Left renal pelvis (tissue), 4 donors: Measurements from ENCODE around the gene GRID2IP. TPM values are rescaled to one million over a fixed set of nuclear protein-coding genes. Genes with fewer than 3 reads are reported as not detected.
A peak's percentile ranks its signal among the peaks of the same experiment; 100 is the strongest.

Source experiments
- DNase-seq, 4 donors: peaks; one replicate each; pipeline ENCODE4 v3.0.0-alpha.2; 2013; ENCODE audit warnings: low read depth in 4 of 4, low spot score in 3 of 4
- polyA plus RNA-seq, 4 donors: library from polyadenylated mRNA; unstranded; fragments of 120-200 nt; gene quantifications; one replicate each; pipeline ENCODE4 v1.2.1, GENCODE V29; 2013; ENCODE audit not compliant: insufficient read length in 4 of 4

The GRID2IP gene
- polyA plus RNA-seq, 4 donors: 0.16 to 1.2 (median 0.67) TPM

DNA sequence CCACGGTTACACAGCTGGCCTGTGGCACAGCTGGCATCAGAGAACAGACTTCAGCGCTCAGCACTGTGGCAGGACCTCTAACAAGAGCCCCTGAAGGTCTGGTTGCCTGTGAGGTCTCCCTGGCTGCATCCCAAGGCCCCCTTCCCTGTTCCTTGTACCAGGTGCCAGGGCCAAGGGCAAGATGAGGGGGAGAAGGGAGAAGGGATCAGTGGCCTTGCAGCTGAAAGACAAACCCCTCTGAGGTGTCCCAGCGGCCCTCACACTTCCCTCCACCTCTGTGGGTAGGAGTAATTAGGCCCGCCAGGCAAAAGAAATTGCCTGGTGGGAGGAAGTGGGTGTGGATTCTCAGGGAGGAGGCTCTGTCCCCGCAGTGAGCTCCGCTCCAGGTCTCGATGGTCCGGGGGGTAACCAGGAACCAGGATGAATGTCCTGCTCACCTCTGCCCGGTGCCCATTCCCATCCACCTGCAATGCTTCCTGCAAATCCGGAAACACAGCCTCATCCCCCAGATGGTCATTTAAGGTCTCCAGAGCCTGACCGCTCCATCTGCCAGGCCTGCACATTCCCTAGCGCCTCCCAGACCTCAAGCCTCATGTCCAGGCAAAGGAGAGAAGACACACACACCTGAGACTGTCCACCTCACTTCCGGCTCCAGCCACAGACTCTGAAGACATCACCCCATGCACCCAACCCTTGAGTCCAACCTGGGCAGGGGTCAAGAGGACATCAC, 22.7 kb downstream of the GRID2IP start:
- DNase-seq: no peak

DNA sequence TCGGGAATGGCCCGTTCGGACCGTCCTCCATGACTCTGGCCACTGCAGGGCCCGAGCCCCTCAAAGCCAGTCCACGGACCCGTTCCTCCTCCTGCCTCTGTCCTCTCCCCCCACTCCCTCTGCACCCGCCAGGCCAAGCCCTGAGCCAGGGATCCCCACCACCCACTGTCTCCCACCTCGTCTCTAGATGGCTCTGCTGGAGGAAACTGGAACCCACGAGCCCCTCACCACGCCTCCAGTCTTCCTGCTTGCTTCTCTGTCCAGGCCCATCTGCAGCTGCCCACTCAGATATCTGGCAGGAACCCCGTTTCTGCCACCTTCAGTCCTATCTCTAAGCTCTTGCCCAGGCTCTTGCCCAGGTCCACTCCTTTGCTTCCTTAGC, 24.3 kb downstream of the GRID2IP start:
- no peak for DNase-seq

DNA sequence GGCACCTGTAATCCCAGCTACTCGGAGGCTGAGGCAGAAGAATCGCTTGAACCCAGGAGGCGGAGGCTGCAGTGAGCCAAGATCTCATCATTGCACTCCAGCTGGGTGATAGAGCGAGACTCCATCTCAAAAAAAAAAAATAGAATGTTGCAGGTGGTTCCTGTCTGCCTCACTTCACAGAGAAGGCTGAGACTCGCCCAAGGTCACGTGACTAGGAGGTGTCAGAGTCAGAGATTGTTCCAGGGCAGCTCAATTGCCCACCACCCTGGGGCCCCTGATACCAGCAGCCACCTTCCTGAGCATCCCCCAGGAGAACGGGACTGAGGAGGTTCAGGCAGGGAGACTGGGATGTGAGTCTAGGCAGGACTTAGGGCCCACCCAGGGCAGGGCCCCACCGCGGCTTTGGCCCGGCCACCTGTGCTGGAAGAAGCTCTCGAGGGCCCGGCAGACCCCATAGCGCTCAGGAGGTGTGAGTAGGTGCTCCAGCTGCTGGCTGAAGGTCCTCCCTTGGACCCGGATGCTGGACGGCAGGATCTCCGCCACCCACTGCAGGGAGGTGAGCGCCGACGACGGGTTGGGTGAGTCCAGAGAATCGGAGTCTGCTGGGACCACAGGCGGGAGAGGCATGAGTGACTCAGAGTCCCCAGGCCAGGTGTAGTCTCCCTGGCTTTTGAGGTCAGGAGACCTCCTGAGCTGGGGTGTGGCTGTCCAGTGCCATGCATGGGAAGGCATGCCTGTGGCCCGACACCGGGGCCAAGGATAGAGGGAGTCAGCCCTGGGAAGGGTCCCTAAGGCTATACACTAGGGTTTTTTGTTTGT, 30.9 kb downstream of the GRID2IP start:
- no peak for DNase-seq

DNA sequence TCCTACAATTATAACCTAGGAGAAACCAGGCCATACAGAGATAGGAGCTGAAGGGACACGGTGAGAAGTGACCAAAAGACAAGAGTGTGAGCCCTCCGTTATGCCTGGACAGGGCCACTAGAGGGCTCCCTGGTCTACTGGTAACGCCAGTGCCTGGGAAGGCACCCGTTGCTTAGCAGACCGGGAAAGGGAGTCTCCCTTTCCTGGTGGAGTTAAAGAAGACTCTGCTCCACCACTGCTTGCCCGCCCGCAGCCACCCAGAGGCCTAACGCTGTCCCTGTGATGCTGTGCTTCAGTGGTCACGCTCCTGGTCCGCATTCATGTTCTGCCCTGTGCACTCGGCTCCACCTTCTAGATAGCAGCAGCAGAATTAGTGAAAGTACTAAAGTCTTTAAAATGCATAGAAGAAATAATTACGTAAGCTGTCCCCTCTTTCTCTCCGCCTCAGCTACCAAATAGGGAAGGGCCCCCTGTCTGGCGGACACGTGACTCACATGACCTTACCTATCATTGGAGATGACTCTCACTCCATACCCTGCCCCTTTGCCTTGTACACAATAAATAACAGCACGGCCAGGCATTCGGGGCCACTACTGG, 34.8 kb downstream of the GRID2IP start:
- DNase-seq: peak; percentile 55 to 77 (median 66)

DNA sequence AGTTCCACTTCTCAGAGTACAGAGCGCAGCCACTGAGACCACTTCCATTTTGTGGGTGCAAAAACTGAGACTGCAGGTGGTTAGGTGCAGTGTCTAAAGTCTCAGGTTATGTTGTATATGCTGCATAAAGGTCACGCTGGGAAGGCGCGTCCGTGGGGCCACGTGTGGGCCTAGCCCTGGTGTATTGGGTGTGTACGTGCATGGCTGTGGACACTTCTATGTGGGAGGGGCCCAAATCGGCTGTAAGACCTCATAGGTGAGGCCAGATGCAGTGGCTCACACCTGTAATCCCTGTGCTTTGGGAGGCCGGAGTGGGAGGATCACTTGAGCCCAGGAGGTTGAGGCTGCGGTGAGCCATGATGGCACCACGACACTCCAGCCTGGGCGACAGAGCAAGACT, 37.7 kb downstream of the GRID2IP start:
- DNase-seq: no peak

DNA sequence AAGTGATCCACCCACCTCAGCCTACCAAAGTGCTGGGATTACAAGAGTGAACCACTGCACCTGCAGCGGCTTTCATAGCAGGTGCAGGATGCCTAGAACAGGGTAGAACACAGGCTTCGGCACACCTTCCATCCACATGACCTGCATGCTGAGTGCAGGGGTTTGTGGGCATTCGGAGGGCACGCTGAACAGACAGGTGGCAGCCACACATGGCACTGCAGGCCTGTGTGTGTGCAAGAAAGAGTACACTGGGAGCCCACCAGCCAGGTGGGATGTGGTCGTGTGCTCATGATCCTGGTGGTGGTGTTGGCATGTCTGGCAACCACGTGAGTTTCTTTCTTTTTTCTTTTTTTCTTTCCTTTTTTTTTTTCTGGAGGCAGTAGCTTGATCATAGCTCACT, 38.4 kb downstream of the GRID2IP start:
- no peak for DNase-seq

DNA sequence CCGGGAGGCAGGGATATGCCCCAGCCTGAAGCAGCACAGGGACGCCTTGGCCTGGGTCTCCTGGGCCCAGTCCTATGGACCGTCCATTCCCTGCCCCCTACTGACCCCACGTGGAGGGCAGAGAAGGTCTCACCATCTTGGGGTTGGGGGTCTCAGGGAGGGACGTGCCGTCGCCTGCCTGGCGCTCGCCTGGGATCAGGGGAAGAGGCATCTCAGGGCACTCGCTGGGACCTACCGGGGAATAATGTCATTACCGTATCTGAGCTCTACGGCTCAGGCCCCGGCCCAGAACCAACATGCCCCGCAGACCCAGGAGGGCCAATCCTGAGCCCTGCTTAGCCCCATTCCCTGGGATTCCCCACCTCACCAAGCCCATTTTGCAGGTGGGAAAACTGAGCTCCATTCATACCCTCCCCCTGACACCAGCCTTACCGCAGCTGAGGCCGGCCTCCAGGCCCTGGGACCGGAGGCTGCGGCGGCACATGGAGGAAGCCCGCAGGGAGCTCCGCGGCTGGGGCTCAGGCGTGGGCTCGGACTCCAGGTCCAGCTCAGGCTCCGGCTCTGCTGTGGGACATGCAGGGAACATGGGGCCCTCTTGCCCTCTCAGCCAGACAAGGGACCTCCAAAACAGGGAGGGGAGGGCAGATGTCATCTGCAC, 40.7 kb downstream of the GRID2IP start:
- DNase-seq: no peak

DNA sequence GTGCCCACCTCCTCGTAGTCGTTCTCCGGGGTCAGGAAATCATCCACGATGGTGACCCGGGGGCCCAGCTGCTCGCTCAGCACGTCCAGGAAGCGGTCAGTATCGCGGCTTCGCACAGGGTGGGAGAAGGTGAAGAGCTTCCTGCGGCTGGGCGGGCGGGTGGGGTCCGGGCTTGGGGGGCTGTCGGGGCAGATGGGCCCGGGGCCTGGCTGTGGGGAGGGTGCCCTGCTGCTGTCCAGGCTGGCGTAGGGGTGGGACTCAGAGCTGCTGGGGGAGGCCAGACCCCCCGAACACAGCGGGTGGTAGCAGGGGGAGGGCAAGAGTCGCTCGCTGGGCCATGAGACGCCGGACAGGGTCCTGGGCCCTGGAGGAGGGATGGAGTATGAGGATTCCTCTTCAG, 42.3 kb downstream of the GRID2IP start:
- no peak for DNase-seq

DNA sequence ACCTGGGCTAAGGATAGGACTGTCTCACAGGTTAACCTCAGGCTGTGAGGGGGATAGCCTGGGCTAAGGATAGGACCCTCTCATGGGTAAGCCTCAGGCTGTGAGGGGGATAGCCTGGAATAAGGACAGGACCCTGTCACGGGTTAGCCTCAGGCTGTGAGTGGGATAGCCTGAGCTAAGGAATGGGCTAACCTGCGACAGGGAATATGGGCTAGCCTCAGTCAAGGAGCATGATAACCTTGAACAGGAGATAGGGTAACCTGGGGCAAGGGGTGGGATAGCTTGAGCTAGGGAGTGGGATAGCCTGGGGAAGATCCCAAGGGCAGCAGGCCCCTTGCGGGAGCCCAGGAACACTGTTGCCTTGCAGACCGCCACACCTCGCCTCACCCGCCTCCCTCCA, 42.7 kb downstream of the GRID2IP start:
- no peak for DNase-seq

DNA sequence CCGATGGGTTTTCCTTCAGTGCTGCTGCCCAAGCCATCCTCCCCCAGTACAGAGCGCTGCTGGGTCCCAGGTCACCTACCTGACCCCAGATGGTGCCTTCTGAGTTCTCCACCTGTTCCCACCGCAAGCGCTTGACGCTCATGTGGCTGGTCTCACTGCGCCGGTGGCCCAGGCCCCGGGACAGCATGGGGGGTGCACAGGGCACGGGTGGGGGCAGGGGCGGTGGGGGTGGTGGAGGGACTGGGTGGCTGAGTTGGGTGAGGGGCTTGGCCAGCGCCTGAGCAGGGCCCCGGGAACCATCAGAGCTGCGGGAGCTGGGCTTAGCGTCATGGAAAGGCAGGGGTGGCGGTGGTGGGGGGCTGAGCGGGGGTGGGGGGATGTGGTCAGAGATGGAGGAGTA, 43.4 kb downstream of the GRID2IP start:
- DNase-seq: no peak

DNA sequence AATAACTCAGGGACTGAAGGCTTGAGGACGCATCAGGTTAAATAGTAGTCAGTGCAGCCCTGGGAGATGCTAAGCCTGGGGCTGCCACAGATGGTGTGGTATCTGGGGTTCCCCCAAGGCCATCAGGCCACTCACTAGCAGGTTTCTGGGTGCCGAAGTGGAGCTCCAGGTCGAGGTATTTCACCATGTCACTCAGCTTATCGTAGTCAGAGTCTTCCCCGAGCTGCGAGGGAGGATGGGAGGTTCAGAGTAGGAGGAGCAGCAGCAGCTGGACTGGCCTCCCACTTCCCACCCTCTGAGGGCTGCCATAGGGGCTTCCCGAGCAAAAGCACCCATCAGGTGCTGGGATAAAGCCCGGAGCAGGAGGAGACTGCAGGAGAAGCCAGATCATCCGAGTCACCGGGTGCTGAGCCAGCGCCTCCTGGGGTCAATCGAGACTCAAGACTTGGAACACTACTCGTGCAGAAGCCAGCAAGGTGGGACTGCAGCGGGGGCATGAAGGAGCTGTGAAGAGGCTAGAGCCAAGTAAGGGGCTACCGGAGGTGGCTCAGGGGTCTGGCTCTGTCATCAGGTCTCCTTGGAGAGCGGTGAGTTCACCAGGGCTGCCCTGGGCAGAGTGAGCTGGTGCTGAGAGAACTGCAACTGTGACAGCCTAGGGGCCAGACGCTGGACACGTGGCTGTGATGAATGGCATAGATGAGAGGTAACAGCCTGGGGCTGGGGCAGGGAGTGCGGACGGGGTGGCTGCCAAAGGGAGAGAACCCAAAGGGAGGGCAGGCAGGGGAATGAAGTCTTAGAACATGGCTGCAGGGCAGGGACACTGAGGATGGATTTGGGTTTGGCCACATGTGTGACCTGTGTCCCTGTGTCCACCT, 45.3 kb downstream of the GRID2IP start:
- no peak for DNase-seq

DNA sequence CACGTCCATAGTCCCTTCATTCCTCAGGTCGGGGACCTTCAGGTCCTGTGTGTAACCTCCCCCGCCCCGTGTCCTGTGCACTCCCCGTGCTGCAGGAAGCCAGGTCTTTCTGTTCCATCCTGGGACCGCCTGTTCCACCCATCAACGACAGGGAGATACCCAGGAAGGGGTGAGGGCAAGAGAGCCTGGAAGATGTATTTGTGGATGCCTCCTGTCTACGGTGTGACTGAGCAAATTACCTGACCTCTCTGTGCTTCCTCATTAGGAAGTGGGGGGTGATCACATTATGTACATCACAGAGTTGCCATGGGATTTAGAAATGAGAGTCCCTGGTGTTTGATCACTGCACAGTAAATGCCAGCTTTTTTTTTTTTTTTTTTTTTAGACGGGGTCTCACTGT, 46.3 kb downstream of the GRID2IP start:
- no peak for DNase-seq

DNA sequence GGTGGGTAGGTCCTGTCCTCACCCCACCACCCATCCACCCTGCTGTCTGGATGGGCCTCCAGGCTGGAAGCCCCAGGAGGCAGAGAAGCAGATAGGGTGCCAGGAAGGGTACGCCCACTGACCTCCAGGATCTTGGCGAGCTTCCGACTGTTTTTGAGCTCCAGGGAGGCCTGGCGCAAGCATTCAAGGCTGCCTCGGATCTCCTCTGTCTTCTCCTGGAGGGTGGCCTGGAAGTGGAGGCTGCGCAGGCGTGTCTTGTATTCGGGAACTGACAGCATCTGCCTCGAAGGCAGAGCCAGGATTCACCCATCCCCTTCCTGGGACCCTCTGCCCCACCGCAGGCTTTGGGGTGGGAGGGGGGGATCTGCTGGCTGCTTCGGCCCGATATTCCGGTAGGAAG, 48.4 kb downstream of the GRID2IP start:
- DNase-seq: no peak

DNA sequence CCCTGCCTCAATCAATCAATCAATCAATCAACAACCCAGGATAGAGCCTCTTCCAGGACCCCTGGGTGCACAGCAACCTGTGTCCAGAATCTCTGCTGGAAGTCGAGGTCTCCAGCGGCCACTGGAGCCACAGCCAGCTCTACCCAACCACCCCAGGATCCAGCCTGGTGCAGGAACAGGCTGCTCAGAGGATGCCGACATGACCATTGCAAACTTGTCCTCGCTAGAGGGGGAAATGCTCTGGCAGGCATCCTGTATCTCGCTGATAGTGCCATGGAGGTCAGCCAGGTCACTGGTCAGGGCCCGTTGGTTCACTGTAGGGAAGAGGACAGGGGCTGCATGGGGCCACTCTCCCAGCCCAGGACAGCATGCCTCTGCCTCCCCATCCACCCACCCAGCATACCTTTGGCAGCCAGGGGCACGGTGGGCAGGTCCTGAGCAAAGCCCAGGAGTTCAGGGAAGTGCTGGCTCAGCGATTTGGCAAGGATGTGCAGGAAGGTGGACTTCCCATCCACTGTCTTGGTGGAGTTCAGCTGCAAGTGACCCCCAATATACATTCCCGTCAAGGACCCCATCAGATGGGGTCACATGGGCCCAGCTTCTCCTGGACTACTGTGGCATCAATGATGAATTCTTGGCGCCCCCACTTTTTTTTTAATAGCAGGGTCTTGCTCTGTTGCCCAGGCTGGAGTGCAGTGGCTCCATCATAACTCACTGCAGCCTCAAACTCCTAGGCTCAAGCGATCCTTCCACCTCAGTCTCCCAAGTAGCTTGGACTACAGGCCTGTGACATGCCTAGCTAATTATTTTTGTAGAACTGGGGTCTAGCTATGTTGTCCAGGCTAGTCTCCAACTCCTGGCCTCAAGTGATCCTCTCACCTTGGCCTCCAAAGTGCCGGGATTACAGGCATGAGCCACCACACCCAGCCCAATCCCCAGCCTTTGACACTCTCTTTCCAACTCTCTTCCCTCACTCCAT, 49.4 kb downstream of the GRID2IP start:
- DNase-seq: no peak

DNA sequence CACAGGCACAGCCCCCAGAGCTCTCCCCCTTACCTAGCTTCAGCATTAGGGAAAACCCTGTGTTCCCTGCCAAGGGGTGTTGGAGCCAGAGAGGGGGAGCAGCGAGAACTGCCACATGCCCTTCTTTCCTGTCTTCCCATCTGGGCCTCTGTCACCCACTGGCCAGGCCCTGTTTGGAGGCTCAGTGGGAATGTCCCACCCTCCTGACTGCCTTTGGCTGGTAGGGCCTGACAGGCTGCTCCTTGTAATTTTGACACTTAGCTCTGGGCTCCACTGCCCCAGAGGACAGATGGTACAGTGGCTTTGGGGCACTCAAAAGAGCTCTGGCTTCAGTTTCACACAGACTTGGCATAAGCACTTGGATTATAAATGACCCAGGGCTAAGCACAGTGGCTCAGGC, 50.6 kb downstream of the GRID2IP start:
- DNase-seq: no peak

DNA sequence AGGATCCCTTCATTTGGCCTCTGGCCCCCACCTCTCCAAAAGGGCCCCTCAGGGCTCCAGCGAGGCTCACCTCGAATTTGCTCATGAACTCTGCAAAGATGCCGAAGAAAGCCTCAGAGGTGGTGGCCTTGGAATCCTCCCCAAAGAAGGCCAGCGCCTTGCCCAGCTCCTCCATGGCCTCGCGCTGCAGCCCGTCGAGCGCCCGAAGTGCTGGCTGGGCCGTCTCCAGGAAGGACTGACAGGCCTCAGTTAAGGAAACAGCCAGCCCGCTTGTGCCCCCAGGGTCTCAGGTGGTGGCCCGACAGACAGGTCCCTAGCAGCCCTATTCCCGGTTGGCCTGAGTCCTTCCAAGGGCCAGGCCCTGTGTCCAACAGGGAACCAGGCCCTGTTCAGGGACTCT, 53.3 kb downstream of the GRID2IP start:
- DNase-seq: no peak

DNA sequence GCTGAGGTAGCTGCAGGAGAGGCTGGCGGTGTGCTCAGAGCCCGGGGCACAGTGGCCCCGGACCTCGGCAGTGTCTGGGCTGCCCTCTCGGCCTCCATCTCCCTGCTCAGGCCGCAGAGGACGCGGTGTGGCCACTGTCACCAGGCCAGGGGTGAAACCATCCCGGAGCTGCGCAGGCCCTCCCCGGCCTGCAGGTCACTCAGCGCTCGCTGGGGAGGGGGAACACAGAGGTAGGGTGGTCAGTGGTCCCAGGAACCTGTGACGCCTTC, 53.7 kb downstream of the GRID2IP start:
- no peak for DNase-seq

DNA sequence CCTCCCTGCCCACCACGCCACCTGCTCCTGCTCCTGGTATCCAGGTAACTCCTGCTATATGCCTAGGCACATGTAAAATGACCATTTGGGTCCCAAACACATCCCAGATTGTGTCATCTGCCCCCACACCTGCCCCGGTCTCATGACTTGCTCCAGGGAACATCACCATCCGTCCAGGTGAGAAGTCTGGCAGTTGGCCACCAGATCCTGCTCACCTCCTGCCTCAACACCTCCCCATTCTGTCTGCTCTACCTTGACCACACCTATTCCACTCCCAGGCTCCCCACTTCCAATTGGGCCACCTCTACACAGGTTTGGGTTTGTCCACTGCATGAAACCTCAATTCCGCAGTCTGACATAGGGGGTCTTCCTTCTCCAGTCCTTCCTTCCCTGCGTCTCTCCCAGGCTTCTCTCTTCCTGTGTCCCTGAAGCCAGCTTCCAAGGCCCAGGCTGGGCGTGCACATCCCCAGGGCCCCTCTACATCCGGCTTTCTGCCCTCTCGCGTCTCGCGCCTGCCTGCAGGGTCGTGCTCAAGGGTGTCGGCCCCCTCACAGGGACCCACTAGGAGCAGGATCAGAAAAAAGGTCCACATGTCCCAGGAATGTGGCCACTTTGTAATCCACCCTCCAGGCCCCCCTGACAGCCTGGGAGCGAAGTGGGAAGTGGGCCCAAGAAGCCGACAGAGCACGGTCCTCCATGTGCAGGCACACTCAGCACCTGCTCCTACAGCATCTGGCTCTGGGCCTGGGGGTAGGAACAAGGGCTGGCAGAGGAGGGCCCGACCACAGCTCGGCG, 54.2 kb downstream of the GRID2IP start:
- no peak for DNase-seq
